ENCODE results near the gene SLC4A7.

DNA sequence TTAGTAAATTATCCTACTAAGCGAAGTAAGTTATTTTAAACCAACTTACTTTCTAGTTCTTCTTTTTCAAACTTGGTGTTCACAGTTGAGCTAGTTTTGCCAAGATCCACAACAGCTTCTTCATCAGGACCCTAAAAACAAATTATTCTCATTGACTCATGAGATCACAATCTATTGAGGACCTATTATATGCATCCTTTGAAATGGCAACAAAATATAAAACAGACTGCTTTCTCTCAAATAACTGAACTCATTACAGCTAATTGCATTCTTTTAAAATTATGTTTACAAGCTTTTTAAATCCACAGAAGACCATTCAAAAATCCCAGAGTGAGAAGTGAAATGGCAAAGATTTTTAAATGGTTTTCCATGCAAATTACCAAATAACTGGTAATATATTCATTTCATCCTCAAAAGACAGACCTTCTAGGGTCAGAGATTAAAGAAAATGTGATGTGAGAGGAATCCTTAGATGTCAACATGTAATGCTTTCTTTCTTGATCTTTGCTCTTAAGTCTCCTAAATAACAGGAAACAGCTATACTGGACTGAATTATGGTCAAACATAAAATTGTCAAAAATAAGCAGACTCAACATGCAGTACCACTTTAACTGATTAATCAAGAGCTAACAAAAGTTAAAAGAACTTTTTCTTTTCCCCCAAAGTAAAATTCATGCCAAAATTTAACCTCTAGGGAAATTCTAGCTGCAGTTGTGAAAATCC lies 31.7 kb downstream of the SLC4A7 start:
- TF ChIP-seq, protein P1, sequence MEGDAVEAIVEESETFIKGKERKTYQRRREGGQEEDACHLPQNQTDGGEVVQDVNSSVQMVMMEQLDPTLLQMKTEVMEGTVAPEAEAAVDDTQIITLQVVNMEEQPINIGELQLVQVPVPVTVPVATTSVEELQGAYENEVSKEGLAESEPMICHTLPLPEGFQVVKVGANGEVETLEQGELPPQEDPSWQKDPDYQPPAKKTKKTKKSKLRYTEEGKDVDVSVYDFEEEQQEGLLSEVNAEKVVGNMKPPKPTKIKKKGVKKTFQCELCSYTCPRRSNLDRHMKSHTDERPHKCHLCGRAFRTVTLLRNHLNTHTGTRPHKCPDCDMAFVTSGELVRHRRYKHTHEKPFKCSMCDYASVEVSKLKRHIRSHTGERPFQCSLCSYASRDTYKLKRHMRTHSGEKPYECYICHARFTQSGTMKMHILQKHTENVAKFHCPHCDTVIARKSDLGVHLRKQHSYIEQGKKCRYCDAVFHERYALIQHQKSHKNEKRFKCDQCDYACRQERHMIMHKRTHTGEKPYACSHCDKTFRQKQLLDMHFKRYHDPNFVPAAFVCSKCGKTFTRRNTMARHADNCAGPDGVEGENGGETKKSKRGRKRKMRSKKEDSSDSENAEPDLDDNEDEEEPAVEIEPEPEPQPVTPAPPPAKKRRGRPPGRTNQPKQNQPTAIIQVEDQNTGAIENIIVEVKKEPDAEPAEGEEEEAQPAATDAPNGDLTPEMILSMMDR (IDR thresholded peaks at IDR 0.05 in 4 of 5, conservative IDR thresholded peaks at IDR 0.05 in 1 of 5) = no peak
- no peak for TF ChIP-seq POLR2A (IDR thresholded peaks at IDR 0.05)

Data from gastrocnemius medialis (tissue), 4 donors.